Measurements from ENCODE around the gene MSRB3. TPM values are rescaled to one million over a fixed set of nuclear protein-coding genes. Genes with fewer than 3 reads are reported as not detected.

Gene MSRB3
- polyA plus RNA-seq, 4 donors = 20.3 to 42.5 (median 23.9) TPM

GRCh38 chr12:65384240-65384639 lies 105.8 kb downstream of the MSRB3 start:
- DNase-seq (ENCODE audit: low read depth in 4 of 4, low spot score in 3 of 4) = no peak

- DNase-seq (ENCODE audit: low read depth in 4 of 4, low spot score in 3 of 4) = no peak
Measured at GRCh38 chr12:65387396-65387795, 108.9 kb downstream of the MSRB3 start.

GRCh38 chr12:65389436-65389835 lies 111.0 kb downstream of the MSRB3 start:
- DNase-seq (ENCODE audit: low read depth in 4 of 4, low spot score in 3 of 4) = no peak

- no peak for DNase-seq (ENCODE audit: low read depth in 4 of 4, low spot score in 3 of 4)
Measured at GRCh38 chr12:65391711-65392110, 113.2 kb downstream of the MSRB3 start.

GRCh38 chr12:65392491-65392890 lies 114.0 kb downstream of the MSRB3 start:
- DNase-seq (ENCODE audit: low read depth in 4 of 4, low spot score in 3 of 4) = no peak

GRCh38 chr12:65403188-65403587 lies 124.7 kb downstream of the MSRB3 start:
- no peak for DNase-seq (ENCODE audit: low read depth in 4 of 4, low spot score in 3 of 4)

- DNase-seq (ENCODE audit: low read depth in 4 of 4, low spot score in 3 of 4) = no peak
Measured at GRCh38 chr12:65407388-65408149, 129.1 kb downstream of the MSRB3 start.

- no peak for DNase-seq (ENCODE audit: low read depth in 4 of 4, low spot score in 3 of 4)
Measured at GRCh38 chr12:65408441-65408840, 130.0 kb downstream of the MSRB3 start.

- no peak for DNase-seq (ENCODE audit: low read depth in 4 of 4, low spot score in 3 of 4)
Measured at GRCh38 chr12:65409726-65410125, 131.2 kb downstream of the MSRB3 start.

GRCh38 chr12:65411171-65411570 lies 132.7 kb downstream of the MSRB3 start:
- DNase-seq (ENCODE audit: low read depth in 4 of 4, low spot score in 3 of 4) = no peak

GRCh38 chr12:65414526-65414925 lies 136.0 kb downstream of the MSRB3 start:
- no peak for DNase-seq (ENCODE audit: low read depth in 4 of 4, low spot score in 3 of 4)

GRCh38 chr12:65415826-65416225 lies 137.3 kb downstream of the MSRB3 start:
- no peak for DNase-seq (ENCODE audit: low read depth in 4 of 4, low spot score in 3 of 4)

- DNase-seq (ENCODE audit: low read depth in 4 of 4, low spot score in 3 of 4) = no peak
Measured at GRCh38 chr12:65419284-65420072, 141.0 kb downstream of the MSRB3 start.

GRCh38 chr12:65420941-65421340 lies 142.5 kb downstream of the MSRB3 start:
- no peak for DNase-seq (ENCODE audit: low read depth in 4 of 4, low spot score in 3 of 4)

- no peak for DNase-seq (ENCODE audit: low read depth in 4 of 4, low spot score in 3 of 4)
Measured at GRCh38 chr12:65427646-65428045, 149.2 kb downstream of the MSRB3 start.

GRCh38 chr12:65430006-65430405 lies 151.5 kb downstream of the MSRB3 start:
- no peak for DNase-seq (ENCODE audit: low read depth in 4 of 4, low spot score in 3 of 4)

GRCh38 chr12:65430571-65431306 lies 152.3 kb downstream of the MSRB3 start:
- no peak for DNase-seq (ENCODE audit: low read depth in 4 of 4, low spot score in 3 of 4)

GRCh38 chr12:65432114-65432513 lies 153.6 kb downstream of the MSRB3 start:
- DNase-seq (ENCODE audit: low read depth in 4 of 4, low spot score in 3 of 4) = no peak

- DNase-seq (ENCODE audit: low read depth in 4 of 4, low spot score in 3 of 4) = no peak
Measured at GRCh38 chr12:65432651-65433050, 154.2 kb downstream of the MSRB3 start.

- no peak for DNase-seq (ENCODE audit: low read depth in 4 of 4, low spot score in 3 of 4)
Measured at GRCh38 chr12:65434737-65435136, 156.3 kb downstream of the MSRB3 start.

GRCh38 chr12:65443038-65443437 lies 164.6 kb downstream of the MSRB3 start:
- DNase-seq (ENCODE audit: low read depth in 4 of 4, low spot score in 3 of 4) = no peak
